Activated CD4-positive, CD25-positive, alpha-beta regulatory T cell treated with anti-CD3 and anti-CD28 coated beads, Interleukin-2, amount 50 U/mL, for 24 hours (primary cell): ENCODE data around the gene SMC6.

Experiments
- ATAC-seq, 2 donors: fragments of 150-1000 bp; cut with Tn5 transposase; one replicate each; pipeline ENCODE4 v1.10.0; 2021; ENCODE audit warnings: mild to moderate bottlenecking in 1 of 2, moderate library complexity in 1 of 2

The SMC6 gene, protein sequence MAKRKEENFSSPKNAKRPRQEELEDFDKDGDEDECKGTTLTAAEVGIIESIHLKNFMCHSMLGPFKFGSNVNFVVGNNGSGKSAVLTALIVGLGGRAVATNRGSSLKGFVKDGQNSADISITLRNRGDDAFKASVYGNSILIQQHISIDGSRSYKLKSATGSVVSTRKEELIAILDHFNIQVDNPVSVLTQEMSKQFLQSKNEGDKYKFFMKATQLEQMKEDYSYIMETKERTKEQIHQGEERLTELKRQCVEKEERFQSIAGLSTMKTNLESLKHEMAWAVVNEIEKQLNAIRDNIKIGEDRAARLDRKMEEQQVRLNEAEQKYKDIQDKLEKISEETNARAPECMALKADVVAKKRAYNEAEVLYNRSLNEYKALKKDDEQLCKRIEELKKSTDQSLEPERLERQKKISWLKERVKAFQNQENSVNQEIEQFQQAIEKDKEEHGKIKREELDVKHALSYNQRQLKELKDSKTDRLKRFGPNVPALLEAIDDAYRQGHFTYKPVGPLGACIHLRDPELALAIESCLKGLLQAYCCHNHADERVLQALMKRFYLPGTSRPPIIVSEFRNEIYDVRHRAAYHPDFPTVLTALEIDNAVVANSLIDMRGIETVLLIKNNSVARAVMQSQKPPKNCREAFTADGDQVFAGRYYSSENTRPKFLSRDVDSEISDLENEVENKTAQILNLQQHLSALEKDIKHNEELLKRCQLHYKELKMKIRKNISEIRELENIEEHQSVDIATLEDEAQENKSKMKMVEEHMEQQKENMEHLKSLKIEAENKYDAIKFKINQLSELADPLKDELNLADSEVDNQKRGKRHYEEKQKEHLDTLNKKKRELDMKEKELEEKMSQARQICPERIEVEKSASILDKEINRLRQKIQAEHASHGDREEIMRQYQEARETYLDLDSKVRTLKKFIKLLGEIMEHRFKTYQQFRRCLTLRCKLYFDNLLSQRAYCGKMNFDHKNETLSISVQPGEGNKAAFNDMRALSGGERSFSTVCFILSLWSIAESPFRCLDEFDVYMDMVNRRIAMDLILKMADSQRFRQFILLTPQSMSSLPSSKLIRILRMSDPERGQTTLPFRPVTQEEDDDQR

DNA sequence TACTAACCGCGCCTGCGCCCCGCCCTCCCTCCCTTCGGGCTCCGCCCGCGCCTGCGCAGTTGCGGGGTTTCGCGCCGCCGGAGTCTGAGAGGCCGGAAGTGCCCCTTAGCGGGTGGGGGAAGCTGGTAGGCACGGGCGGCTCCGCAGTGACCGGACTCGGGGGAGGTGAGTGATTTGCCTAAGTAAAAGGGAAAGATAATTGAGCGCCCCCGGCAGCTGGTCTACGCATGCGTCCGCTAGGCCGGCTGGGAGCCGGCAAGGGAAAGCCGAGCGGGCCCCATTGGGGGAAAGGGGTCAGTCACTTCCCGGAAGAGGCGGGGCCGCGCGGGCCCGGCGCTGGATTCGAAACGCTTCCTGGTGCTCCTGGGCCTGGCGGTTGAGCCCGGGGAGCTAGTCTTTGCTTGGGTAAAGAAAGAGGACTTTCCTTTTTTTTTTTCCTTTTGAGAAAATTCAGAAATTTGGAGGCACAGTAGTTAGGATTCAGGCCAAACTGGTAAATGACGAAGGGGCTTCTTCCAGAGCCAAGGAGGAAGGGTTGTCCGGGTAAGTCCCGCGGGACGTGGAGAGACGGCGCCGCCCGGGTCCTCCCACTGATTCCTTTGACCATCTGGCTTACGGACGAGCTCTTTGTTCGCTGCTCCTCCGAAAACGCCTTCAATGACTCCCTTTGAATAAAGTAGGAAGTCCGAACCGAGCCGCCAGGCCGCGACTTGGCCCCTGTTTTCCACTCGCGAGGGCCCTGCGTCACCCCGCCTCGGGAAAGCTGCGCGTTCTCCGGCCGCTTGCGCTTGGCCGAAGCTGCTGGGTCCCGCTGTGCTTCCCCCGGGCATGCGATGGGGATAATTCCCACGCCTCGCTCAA, at the start of gene SMC6, which contains the start of gene GEN1:
Gene SMC6, minus strand, starts transcription at position 8 of the 861 bp plus-strand sequence. CDS start 7,864 bp downstream, outside the sequence.
Gene GEN1, plus strand, starts transcription at position 336 of the 861 bp plus-strand sequence. CDS start 5,806 bp downstream, outside the sequence.
- ATAC-seq, result peak; percentile 86 to 90

DNA sequence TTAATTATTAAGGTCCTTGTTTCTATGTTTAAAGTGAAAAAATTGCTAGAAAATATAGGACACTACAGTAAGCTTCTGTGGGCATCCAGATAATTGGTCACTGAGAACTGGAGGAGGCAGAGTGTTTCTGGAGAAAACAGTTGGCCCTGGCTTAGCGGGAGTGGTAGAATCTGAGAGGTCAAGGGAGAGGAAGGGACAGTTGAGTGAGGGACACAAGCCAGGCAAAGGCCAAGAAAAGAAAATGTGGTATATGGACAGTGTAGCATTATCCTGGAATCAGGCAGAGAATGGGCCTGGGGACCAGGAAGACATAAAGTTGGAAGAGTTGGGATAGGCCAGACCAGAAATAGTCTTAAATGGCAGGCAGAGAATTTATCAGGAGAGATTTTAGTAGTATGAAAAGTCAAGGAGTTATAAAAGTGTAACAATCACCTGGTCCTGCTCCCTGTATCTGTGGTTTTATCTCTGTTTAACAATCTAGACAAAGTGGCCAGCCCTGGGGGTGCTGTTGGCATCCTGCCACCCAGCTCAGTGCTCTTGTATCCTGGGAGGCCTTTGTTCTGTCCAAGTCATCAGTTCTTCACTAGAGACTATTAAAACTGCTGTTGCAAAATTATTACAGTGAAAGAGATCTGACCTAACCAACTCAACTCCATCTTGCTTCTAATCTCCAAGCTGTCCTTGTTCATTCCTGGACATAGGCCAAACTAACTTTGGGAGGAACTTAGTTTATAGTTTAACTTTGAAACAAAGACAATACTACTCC, 47.3 kb upstream of the SMC6 start:
- ATAC-seq, result no peak

DNA sequence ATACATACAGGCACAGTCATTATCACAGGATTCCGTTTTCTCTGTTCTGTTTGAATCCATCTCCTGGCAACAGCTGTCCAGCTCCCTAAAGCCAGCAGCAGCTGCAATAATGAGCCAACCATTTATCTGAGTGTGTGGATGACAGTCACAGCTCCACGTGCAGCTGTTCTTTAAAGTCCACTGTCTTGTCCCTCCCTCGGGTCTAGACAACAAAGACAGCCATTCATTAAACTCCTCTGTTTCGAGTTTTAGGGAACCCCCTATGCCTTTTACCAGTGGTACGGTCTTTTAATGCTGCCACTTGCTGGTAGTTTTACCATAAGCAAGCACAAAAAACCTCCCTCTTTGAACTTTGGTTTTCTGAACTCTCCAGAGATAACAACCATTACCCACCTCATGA, 46.6 kb upstream of the SMC6 start:
- no peak for ATAC-seq

DNA sequence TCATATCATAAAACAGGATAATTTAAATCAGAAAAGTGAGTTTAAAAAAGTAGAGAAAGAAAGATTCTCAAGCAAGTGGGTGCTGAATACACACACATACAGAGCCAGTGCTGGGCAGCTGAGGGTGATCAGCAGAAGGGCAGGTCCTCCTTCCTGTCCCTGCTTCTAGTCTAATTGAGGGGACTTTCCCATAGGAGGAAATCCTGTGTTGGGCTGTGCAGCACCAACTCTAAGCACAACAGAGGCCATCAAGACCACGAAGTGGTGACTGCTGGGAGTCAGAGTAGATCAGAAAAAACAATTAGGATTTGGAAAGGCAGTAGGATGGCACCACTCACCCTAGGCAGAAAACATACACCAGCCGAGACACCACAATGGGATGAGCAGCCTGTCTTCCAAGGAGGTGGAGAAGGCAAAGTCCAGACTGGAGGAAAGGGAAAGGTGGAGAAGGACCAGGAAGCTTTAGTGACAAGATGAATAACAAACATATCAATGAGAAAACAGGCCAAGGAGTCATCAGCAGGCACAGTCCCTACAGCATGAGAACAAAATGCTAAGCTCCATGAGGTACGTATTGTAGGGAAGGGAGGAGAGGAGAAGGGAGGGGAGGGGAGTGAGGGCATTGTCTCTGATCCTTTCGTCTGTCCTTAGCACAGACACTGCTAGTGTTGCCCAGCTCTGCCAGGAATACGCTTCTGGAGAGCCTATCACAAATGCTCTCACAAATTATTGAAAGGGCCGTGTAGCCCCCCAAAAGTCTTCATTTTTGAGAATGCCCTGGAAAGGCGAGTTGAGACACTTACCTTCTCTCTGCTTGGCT, 45.9 kb upstream of the SMC6 start:
- no peak for ATAC-seq

DNA sequence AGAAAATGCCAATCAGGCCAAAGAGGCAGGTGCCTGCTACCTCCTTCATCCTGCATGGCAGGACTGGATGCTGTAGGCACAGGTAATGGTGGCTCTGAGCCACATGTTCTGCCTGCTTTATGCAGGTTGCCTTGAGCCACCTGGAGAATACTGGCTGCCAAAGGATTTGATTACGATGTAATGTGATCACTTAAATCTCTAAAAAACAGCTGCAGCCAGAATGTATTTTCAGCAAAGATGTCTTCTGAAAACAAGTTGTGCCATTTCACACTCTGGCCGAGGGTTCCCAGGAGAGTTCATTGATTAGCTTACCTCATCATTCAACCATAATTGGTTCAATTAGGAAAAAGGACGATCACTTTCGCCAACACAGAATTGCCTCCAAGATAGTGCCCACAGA, 44.7 kb upstream of the SMC6 start:
- ATAC-seq, result no peak

DNA sequence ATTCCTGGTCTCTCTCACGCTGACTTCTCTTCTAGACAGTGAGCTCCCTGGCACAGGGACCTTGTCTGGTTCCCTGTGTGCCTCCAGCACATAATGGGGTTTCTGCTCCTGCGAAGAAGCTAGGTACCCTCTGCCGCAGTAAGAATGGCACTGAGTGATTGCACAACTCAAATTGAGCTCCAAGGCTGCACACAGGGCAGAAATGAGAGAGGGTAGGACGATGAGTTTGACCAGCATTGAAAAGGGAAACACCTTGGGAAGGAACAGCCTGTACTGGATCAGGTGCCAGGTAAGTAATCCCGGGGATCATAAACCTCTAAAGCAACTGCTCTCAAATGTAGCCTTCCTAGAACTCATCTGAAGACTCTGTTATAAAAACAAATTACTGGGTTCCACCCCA, 41.7 kb upstream of the SMC6 start:
- no peak for ATAC-seq

DNA sequence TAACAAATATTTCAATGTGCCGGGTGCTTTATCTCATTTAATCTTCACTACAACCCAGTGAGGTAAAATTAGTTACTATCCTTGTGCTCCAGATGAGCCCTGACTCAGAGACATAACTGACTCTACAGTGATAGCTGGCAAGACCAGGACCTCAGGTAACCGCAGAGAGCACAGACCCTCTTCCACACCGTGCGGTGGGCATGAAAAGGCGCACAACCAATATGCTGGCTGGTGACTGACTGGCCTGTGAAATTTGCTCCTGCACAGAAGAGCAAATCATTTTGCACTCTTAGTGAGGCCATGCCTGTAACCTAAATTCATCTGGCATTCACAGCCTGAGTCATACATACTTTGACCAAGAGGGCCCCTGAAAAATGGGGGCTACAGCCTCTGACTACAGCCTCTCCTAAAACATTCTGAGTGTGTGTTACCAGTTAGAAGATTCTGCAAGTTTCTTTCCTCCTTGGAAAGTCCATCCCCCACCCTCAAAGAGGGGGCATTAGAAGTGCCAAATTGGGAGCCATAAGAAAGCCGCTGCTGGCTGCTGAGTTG, 40.3 kb upstream of the SMC6 start:
- ATAC-seq, result no peak

DNA sequence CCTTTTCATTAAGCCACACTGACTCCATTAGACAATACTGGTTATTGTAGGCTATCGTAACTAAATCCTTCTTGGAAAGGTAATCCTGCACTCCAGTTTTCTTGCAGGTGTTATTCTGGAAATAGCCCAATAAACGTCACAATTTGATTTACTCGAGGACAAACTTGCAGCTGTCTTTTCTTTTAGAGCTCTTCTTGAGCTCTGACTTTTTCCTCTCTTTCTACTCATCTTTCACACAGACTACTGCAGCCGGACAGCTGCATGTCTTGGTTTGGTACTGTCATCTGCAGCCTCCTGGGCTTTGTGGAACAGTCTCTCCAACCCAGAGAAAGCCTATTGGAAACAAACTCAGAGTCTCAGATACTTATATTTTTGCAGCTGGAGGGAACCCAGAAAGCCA, 39.7 kb upstream of the SMC6 start:
- ATAC-seq, result no peak

DNA sequence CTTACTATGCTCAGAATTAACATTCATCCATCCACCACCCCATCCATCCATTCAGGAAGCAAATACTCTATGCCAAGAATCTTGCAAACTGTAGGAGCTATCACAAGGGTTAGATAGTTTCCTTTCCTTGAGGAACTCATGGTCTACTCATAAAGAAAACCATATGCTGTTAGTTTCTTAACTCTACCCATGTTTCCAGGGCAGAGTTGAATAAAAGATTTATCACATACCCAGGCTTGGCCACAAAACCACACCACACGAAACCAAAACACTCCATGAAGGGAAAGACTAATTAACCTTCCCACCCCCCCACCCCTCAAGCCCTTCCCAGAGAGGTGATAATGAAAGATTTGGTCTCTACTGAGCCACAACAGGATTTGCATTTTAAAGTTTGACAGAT, 38.9 kb upstream of the SMC6 start:
- ATAC-seq, result no peak

DNA sequence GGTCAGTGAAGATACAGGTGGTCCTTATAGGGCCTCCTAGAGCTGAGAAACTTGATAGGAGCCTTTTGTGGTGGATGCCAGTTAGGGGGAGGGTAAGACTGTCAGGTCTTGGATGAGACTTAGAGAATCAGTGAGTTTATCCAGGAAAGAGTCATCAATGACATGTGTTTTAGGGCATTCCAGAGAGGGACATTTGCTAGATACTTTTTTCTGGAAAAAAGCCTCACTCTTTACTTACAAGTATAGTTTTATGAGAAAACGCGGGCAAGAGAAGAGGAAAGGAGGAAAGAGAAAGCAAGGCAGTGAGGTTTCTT, 38.2 kb upstream of the SMC6 start:
- no peak for ATAC-seq

DNA sequence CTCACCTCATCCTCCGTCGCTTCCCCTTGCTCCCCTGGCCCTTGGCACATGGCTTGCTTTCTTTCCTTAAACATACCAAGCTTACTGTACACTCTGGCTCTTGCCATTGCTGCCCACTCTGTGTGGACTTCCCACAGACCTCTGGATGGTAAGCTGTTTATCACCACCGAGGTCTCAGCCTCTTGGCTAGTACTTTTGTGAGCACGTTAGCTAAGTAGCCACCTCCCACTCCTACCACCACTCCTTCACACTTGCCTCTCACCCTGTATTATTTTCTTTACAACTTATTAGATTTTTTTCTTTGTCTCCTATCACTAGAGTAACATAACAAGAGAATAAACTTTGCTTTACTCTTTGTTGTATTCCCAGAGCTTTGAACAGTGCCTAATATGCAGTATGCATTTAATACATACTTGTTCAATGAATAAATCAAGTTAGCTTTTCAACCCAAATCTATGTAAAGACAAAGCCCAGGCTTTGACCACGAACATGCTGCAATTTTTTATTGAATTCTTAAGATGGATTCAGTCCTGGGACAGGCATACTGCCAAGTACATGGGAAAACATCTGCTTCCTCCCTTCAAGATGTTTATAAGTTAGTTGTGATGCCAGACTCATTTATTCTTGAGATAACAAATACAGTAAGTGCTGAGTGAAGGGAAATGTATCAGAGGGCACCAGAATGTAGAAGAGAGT, 37.7 kb upstream of the SMC6 start:
- ATAC-seq, result no peak

DNA sequence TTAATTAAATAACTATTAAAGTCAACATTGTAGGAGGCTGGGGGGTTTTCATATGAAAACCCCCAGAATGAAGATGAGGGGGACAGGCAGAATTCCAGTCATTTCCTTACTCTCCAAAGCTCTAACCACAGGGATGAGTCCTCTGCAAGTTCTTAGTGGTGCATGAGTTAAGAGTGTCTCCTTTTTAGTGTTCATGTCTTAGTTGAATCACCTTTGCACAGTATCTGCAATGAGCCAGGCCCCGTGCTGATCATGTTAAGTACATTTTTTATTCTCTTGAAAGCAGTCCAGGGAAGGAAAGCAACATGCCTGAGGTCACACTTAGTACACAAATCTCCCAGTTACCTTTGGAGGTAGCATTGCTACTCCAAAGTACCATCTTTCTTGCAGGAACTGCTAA, 36.9 kb upstream of the SMC6 start:
- no peak for ATAC-seq

DNA sequence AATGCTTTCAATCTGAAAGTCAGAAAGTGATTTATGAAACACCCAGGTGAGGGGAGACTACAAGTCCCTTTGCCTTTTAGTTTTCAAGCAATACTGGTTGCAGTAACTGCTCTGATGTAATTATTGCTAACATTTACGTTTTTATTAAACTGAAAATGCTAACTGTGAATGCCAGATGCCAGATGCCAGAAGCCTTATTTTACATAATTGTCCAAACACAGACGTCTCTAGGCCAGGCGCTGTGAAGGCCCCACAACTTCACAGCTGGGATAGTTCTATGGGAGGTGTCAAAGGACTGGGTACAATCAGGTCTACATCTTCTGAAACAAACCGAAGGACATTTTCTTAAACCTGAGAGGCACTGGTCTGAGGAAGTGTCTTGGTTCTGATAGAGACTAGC, 35.2 kb upstream of the SMC6 start:
- no peak for ATAC-seq

DNA sequence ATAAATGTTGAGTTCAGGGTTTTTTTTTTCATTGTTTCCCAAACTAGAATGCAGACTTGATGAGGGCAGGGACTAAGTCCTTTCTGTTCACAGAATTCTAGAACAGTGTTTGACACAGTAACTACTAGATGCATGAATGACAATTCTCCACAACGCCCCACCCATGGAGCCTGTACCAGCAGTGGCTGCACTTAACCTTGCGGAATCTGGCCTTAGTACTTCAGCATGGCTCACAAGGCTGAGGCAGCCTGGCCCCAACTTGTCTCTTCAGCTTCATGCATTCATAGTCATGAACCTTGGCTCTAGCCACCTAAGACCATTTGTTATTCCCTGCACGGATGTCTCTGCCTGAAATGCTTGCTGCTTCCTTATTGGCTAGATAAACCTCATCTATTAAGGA, 33.1 kb upstream of the SMC6 start:
- ATAC-seq, result no peak

DNA sequence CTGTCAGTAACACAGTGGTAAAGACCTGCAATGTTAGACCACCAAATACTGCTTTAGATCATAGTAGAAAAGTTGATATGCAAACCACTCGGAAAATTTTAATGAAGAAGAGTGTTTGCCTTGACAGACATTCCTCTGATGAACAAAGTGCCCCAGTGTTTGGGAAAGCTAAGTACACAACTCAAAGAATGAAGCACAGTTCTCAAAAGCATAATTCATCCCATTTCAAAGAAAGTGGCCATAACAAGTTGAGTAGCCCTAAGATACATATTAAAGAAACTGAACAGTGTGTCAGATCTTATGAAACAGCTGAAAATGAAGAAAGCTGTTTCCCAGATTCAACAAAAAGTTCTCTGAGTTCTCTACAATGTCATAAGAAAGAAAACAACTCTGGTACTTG, 27.9 kb upstream of the SMC6 start:
- ATAC-seq, result no peak

DNA sequence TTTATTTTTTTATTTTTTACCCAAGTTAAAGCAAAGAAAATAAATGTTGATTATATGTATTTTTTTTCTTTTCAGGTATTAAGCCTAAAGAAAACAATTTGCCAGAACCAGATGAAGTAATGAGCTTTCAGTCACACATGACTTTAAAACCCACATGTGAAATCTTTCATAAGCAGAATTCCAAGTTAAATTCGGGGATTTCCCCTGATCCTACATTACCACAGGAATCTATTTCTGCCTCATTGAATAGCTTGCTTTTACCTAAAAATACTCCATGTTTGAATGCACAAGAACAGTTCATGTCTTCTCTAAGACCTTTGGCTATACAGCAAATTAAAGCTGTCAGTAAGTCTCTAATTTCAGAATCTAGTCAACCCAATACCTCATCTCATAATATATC, 26.9 kb upstream of the SMC6 start:
- ATAC-seq, result no peak

DNA sequence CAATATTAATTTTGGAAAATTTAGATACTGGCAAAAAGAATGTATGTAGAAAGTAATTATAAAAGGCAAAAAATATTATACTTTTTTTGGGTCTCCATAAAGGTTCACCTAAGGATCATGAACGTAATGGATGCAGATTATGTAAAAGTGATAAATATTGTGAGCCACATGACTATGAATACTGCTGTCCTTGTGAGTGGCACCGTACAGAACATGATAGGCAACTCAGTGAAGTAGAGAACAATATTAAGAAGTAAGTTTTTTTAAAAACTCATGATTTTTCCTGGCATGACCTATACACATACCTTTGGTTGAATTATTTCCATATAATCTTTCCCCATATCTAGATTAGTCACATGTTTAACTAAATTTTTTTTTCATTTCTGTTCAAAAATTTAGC, 18.9 kb upstream of the SMC6 start:
- no peak for ATAC-seq

DNA sequence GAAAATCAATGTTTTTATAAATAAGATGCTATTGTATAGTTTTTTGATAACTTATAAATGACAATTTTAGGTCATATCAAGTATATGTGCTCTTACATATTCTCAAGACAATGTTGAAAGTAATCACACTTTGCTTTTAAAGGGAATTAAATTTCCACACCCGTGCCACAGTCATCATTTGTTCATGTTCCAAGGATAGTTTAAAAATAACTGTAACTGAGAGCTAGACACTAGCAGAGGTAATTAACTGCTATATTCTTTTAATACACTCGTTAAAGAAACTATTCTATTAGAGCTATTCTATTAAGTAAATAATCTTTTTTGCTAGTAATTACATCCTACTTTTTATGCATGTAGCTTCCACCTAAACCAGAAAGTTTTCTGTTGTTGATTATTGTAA, 18.3 kb upstream of the SMC6 start:
- ATAC-seq, result no peak

DNA sequence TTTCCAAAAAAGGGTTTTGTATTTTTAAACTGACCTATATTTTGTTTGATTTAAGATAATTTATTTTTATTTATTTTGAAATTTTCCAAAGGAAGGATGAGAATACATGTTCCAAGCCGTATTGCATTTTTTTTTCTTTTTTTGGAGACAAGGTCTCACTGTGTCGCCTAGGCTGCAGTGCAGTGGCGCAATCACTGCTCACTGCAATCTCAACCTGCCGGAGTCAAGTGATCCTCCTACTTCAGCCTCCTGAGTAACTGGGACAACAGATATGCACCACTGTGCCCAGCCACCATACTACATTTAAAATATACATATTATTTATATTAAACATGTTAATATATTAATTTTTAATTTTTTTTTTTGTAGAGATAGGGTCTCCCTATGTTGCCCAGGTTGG, 15.3 kb upstream of the SMC6 start:
- no peak for ATAC-seq

DNA sequence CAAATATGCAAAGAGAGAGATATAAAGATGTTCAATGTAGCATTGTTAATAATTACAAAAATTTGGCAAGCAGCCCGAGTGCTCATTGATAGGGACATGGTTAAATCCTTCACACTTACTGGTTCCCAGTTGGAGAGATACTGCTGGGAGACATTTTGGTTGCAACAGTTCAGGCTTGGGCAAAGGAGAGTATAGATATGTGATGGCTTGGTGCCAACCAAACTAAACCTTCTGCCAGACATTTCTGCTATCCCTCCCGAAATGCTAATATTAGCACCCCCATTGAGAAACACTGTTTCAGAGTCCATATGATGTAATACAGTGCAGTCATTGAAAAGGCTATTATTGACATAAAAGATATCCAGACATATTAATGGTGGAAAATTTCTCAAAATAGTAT, 11.8 kb upstream of the SMC6 start:
- ATAC-seq, result no peak
